Lung microvascular endothelial cell (primary cell): ENCODE data around the gene SAMD5. TPM values are rescaled to one million over a fixed set of nuclear protein-coding genes. Genes with fewer than 3 reads are reported as not detected.

Experiments used
- DNase-seq, 2 donors: peaks; one replicate each; pipeline versions ENCODE4 v3.0.0 to v3.0.0-alpha.2; 2010; ENCODE audit warnings: low read depth in 2 of 2
- total RNA-seq: library from RNA; depleted of rRNA; stranded (reverse); fragments of >200 nt; gene quantifications from 2 replicates; pipeline ENCODE4 v1.2.1, GENCODE V29; 2014

Gene SAMD5
- total RNA-seq: 0.40 and 0.87 TPM in 2 replicates

DNA sequence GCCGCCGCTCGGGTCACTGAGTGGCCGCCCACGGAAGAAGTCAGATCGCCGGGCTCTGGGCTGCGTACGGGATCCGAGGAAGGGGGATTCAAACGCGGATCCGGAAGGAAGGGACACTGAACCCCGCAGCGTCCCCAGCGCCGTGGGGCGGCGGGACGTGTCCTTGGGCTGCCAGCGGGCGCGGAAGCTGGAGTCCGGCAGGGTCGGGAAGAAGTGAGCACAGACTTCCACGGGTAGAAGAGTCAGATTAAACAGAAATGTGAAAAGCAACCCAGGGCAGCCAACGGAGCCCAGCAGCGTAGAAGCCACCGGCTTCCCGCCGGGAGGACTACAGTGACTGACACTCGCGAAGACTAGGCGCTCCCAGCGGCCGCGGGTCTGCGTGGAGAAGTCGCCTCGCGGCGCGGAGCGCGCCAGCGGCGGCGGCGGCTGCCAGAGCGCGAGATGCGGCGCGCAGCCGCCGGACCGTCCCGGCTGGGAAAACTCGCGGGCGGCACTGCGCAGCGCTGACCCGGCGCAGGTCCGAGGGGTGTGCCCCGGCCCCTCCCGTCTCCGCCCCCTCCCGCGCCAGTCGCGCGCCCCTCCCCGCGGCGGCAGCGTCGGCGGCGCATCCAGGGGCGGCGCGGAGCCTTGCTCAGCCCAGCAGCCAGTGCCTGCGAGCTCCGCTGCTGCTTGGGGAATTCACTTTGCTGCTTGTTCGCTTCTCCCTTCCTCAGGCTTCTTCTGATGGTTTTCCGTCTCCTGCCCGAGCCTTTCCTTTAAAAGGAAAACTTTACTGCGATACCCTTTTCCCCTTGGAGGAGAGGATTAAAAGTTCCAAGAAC is at the start of gene SAMD5:
Gene SAMD5, plus strand, starts transcription at position 649 of the 824 bp plus-strand sequence. CDS start 239 bp downstream, outside the sequence.
- DNase-seq: peak; percentile 66 to 70

DNA sequence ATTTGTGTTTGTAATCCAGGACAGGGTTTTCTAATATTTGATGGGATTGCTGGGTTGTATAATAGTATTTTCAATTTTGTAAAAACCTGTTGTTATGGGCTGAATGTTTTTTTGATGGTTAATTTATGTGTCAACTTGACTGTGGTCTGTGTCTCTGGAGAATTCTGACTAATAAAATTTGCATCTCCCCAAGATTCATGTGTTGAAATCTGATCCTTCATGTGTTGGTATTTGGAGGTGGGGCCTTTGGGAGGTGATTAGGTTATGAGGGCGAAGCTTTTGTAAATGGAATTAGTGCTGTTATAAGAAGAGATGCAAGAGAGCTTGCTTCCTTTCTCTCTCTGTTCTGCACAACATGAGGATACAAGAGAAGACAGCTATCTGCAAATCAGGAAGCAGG is 48.7 kb upstream of the SAMD5 start:
- DNase-seq: no peak

DNA sequence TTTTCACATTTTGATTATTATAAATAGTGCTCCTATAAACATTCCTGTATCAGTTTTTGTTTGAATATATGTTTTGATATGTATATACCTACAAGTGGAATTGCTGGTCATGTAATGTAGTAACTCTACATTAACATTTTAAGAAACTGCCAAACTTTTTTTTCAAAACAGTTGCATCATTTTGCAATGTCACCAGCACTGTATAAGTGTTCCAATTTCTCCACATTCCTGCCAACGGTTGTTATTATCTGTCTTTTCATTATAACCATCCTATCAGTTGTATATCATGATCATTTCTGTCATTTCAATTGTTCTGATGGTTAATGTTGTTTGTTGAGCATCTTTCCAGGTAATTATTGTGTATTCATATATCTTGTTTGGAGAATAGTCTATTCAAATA is 44.8 kb upstream of the SAMD5 start:
- no peak for DNase-seq

DNA sequence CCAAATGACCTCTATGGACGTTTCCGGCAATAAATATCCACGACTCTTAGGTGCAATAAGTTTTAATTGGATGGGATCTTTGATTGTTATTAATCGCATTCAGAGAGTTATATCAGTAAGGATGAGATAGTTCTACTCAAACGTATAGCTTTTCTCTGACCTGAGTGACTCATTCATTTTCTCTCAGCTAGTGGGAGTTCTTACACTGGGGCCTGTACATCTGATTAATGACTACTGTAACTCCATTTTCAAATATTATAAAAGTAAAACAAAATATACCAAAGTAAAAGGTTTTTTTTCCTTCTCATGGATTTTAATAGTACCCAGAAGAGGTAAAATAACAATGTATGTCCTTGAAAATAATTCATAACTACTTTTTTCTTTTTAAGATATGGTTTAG is 41.1 kb upstream of the SAMD5 start:
- DNase-seq: no peak

DNA sequence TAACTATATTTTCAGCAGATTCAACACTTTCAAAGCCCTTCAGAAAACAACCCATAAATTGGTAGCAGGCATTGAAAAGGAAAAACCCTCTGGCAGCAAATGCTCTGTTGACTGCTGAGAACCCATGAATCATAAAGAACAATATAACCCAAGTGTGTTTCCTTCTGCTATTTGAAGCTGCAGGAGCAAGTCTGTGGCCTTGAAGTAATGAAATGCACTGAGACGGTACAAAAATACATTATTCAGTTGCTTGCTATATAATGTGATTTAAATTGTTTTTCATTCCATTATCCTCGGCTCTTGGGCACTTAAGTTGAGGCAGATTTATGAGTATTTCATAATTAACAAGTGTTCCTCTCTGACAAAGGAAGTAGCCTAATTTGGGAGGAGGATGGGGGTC is 40.6 kb upstream of the SAMD5 start:
- DNase-seq: no peak

DNA sequence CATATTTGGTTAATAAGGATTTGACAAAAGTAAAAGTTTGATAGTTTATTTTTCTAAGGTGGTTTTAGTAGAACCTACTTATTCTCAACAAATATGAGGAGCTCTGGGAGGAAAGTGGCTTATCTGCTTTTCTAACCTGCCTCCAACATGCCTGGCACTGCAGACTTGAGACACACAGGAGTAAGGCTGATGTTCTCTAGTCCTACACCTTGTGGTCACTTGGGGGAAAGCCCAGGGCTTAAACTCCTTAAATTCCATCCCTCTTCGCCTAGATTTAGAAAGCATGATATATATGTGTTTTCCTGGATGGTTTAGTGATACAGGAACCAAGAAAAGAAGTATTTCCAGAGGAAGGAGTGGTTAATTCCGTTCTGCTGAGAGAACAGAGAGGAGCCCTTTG is 39.9 kb upstream of the SAMD5 start:
- no peak for DNase-seq

DNA sequence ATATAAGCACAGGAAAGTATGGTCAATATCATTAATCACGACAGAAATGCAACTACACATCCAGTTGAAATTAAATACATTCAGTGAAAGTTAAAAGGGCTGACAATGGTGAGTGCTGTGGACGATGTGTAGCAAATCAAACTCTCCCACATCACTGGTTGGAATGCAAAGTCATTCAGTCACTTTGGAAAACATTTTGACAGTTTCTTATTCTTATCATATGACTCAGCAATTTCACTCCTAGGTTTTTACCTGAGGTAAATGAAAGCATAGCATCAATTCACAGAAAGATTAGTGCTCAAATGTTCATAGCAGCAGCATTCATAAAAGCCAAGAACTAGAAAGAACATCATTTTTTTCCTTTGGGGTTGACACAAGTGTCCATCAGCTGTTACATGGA is 28.6 kb upstream of the SAMD5 start:
- no peak for DNase-seq

DNA sequence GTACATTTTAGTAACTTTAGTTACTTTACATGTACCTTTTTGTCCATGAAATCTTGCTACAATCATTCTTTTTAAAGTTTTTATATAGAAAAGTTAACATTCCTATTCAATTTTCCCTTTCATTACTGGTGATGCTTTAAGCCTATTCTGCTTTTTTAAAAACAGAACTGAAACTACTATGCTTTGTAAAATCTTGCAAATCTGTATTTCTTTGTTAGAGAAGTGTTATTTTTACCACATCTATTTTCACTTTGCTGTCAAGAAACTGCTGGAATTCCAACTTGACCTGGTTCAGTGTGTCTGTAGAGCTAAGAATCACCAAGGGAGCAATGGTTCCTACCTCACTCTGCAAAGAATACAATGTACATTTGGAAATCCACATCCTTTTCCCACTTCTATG is 21.8 kb upstream of the SAMD5 start:
- no peak for DNase-seq

DNA sequence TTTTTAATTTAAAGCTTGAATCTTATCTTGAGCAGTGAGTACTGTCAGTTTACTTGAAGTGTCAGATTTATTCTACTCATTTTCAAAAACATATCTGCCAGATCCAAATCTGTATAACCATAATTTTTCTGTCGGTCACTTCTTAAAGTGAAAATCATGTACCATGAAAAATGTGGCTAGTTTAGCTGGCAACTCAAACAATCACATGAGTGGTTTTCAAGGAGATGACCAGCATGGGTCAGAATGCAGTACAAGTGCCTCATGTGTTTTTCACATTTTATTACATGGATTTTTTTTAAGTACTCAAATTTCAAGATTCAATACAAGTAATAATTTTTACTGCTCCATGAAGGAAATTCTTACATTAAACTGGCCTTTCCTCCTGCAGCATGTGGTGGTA is 11.0 kb upstream of the SAMD5 start:
- DNase-seq: no peak

DNA sequence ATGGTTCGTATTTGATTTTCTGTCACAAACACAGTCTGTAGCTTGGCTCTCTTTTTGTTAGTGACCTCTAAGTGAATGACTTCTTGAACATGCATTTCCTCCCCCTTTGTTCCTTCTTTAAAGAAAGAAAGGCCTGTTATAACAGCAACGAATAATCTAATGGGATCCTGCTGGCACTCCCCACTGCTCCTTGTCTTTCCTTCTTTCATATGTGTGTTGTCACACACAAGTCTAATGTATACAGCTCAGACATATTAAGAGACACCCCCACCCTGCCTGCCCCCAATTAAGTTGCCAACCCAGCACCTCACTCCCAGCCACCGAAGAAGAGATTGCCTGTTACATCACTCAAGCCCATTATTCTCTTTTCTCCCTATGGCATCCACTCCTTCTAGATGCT is 4.9 kb upstream of the SAMD5 start:
- no peak for DNase-seq

DNA sequence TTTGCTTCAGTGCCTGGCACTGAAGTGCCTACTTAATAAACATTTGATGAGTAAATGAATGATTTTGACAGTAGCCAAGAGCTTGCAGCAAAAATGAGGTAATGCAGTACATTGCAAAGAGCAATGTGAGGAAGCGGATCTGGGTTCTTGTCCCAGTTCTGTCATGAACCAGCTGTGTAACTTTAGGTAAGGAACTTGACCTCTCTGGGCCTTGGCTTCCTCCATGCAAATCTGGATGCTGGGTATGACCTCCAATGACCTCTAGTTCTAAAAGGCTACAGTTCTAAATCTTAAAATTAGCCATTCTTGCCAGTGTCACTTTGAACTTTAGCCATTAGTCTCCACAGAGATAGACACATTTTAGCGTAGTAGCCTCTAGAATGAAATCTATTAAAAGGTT is 3.6 kb upstream of the SAMD5 start:
- DNase-seq: no peak

DNA sequence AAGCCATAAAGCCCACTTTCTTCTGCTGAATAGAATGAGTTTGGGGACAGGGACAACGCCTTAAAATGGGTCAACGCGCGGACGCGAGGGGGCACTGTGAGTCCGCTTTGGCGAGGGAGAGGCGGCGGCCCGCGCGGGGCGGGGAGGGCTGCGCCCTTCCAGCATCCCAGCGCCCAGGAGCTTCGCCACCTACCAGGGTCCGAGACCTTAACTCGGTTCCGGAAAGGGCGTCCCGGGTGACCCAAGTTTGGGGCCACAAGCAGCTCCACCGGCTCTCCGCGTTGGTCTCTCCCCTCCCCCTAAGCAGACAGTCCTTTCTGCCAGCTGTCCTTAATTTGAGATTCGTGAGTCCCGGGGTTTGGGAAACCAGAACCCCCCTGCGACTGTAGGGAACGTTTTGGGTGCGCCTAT is 1.8 kb upstream of the SAMD5 start:
- peak; percentile 68 to 72 for DNase-seq

DNA sequence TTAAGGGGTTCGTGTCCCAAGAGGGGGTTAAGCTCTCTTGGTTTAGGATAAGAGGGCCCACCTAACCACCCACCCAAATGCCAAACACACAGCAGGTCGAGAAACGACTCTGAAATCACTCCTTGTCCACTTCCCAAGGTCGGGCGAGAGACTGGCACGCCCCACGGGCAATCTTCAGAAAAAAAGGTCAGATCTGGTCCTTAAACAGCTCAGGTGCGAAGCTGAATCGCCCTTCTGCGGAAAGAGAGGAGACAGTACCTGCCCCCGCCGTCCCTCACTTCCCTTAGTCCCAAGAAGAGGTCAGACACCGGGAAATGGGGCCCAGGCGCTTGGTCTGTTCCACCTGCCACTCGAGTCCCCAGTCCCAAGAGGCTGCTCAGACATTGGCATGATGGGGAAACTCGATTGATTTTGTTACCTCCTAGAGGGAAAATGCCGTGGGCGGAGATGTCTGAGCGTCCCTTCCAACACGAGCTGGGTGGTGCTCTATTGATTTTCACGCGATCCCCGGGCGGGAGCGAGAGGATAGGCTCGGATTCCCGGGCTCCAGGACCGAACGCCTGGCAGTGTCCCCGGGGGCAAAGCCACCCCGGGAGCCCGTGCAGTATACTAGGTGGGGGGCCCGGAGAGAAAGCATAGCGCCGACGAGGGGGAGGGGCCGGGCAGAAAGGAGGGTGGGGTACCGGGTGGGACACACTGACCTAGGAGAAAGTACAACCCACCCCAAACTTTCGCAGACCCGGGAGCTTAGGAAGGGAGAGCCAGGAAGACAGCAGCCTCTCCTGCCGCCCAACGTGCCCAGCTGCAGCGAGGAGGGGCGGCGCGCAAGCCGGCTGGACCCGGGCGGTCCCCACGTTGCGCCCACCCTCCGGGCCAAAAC is 1.1 kb upstream of the SAMD5 start:
- peak; percentile 16 to 20 for DNase-seq

DNA sequence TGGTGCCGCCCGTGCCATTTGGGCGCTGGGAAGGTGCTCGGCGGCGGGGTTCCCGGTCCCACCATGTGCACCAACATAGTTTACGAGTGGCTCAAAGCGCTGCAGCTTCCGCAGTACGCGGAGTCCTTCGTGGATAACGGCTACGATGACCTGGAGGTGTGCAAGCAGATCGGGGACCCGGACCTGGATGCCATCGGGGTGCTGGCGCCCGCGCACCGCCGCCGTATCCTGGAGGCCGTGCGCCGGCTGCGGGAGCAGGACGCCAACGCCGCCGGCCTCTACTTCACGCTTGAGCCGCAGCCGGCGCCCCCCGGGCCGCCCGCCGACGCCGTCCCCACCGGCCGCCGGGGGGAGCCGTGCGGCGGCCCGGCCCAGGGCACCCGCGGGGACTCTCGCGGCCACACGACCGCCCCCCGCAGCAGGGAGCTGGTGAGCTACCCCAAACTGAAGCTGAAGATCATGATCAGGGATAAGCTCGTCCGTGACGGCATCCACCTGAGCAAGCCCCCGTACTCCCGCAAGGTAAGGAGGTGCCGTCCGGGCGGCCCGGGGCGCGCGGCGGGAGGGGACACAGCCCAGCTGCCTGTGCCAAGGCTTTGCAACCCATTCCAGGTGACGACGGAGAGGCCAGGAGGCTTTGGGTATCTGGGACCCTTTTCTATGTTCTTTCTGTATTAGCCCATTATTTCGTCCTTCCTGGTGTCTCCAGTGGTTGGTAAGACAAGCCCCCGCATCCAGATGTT is 547 bp downstream of the SAMD5 start:
- DNase-seq: peak in 1 of 2 donors; percentile 26

DNA sequence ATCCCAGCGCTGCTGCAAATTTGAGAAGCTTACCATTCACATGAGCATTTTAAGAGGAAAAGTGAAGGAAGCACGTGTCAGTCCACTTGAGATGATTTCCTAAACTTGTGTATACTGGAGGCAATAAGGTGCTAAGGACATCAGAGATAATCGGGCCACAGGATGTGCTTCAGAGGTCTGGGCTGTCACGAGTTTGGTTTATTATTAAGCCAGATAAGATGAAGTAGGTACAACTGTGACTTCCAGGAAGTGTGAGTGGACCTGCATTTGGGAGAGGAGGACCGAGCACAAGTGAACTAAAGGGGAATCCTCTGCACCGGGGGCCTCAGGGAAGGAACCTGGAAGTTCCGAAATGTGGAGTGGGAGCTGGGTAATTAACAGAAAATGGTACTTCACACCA is 1.4 kb downstream of the SAMD5 start:
- DNase-seq: peak in 1 of 2 donors; percentile 6

DNA sequence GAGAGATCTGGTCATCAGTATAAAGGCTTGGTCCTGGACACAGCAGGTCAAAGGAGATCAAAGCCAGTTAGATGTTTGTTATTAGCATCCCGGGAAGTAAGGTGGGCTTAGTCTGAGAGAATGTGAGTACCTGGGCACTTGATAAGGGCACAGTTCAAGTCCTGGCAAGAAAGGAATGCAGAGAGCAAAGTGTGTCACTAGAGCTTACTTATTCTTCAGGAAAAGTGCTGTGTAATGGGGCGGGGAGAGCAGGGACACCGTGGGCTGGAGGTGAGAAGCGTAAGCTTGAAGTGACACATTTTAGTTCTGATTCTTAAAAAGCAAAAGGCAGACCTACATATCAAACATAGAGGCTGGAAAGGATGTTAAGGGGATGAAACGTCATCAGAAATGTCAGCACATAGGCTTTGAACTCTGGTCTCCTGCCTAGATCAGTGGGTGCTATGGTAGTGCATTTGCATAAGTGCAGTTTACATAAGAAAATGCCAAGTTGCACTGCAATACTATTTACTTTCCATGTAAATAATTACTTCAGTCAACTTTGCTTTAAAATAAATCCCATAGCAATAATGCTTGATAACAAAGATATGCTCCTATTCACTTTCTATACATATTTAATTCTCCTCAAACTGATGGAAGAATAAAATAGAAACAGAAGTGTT is 2.6 kb downstream of the SAMD5 start:
- DNase-seq: no peak

DNA sequence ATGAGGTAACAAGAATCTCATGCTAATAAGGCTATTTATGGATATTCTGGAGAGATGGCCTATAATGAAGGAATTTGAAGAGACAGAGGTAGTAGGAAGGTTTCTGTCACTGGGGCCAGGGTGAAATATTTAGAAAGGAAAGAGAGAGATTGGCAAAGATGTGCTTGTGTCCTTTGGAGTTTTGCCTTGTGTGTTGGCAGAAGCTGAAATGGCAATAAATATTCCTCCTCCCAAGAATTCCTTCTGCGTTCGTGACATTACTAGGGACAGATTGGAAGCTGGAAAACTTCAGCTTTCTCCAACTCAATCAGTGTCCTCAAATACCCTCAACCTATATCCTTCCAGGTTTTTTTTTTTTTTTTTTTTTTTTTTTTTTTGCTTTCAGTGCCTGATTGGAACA is 6.3 kb downstream of the SAMD5 start:
- no peak for DNase-seq

DNA sequence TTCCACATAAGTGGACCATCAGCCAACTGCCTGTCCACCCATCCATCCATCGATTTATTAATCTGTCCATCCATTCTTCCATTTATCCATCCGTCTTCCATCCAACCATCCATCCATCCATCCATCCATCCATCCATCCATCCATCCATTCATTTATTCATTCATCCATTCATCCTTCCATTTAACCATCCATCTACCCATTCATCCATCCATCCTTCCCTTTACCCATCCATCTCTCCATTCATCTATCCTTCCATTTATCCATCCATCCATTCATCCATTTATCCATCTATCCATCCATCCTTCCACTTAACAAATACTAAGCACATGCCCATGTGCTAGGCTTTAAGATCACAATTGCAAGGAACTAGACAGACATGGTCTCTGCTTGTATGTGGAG is 6.8 kb downstream of the SAMD5 start:
- no peak for DNase-seq

DNA sequence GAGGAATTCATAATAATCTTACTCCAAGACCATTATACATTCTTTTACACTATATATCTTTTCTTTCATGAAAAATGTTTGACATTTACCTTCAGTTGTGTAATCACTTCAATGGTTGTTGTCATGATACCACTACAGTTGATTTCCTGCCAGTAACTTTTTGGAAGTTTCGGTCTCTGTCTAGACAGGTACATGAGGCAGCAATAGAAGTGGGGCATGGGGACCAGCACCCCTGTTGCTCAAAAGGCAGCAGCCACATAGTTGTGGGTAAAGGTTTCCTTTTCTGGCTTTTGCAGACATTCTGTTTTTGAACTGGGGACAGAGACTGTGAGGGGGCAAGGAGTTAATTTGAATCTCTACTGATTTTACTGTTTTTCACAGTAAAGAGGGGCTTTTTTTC is 14.1 kb downstream of the SAMD5 start:
- no peak for DNase-seq

DNA sequence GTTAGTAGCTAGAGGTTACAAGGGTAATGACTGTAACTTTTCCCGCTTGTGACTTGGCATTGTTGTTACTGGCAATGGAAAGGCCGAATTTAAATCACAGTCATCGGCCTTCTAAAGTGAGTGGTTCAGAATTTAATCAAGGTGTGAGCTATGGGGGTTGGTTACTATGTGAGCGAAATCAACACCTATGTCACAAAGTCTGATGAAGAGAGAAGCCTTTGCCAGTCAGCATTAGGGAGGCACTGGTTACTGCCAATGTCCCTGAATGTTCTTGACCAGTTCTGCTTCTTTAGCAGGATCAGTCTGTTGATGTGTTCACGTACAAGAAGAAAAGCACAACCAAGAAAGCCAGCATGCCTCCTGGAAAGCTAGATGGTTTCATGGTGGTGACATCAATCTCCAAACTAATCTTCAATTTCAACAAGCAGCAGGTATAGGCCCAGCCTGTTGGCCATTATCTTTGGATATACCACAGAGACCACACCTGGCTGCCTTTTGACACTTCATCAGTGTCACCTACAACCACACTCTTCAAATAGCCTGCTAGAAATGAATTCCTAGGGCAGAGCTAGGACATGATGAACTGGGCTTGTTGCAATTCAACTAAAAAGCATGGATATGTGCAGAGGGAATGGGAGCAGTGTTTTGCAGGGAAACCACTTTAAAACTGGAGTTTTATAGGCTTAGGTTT is 17.2 kb downstream of the SAMD5 start:
- DNase-seq: no peak

DNA sequence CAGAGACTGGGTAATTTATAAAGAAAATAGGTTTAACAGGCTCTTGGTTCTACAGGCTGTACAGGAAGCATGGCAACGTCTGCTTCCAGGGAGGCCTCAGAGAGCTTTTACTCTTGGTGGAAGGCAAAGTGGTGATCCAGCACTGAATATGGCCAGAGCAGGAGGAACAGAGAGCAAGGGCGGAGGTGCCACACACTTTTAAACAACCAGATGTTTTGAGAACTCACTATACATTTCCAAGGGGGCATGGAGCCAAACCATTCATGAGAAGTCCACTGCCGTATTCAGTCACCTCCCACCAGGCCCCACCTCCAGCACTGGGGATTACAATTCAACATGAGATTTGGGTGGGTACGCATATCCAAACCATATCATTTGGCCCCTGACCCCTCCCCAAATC is 18.7 kb downstream of the SAMD5 start:
- DNase-seq: no peak
